22Rv1 (cell line): ENCODE measurements around the gene GABRB1.

Experiments used
- H3K27ac ChIP-seq: fragments of 450-650 bp; 2 replicates; pipeline ENCODE4 v1.5.1; 2017
- CTCF ChIP-seq: fragments of 450-650 bp; IDR thresholded peaks from 2 replicates; pipeline ENCODE4 v1.5.1; 2017; ENCODE audit warnings: mild to moderate bottlenecking
- ZFX ChIP-seq: fragments of 450-650 bp; IDR thresholded peaks from 2 replicates; pipeline ENCODE4 v1.6.1; 2017; ENCODE audit warnings: antibody characterized with exemption, borderline replicate concordance

The GABRB1 gene

GRCh38 chr4:47045261-47045660 is 13.9 kb downstream of the GABRB1 start:
- no peak for TF ChIP-seq ZFX
- TF ChIP-seq CTCF, result no peak
- H3K27ac ChIP-seq, result no peak overlapping the region

- no peak overlapping the region for H3K27ac ChIP-seq
- TF ChIP-seq CTCF (no peak), ZFX (no peak)
Measured at GRCh38 chr4:47049347-47049746, 18.0 kb downstream of the GABRB1 start.

GRCh38 chr4:47050761-47051725 is 19.7 kb downstream of the GABRB1 start:
- TF ChIP-seq ZFX, result no peak
- TF ChIP-seq CTCF, result no peak
- H3K27ac ChIP-seq, result no peak overlapping the region

GRCh38 chr4:47053485-47053884 is 22.1 kb downstream of the GABRB1 start:
- no peak for TF ChIP-seq ZFX
- TF ChIP-seq CTCF, result no peak

GRCh38 chr4:47054130-47054529 is 22.8 kb downstream of the GABRB1 start:
- TF ChIP-seq CTCF (no peak), ZFX (no peak)
- no peak overlapping the region for H3K27ac ChIP-seq

More at GRCh38 chr4:47053485-47053884, 22.1 kb downstream of the GABRB1 start:
- H3K27ac ChIP-seq, result no peak overlapping the region

GRCh38 chr4:47057991-47058390 is 26.6 kb downstream of the GABRB1 start:
- H3K27ac ChIP-seq, result no peak overlapping the region
- TF ChIP-seq ZFX (no peak), CTCF (no peak)

- no peak overlapping the region for H3K27ac ChIP-seq
- TF ChIP-seq ZFX, result no peak
- TF ChIP-seq CTCF, result no peak
Measured at GRCh38 chr4:47060561-47060960, 29.2 kb downstream of the GABRB1 start.
